ENCODE data around the gene ASIC3. TPM values are rescaled to one million over a fixed set of nuclear protein-coding genes. Genes with fewer than 3 reads are reported as not detected.

Gene ASIC3
- total and polyA plus RNA-seq, 7 experiments from 2014 or later, result 6.7 to 17.7 (median 13.7) TPM; not detected in 2

DNA sequence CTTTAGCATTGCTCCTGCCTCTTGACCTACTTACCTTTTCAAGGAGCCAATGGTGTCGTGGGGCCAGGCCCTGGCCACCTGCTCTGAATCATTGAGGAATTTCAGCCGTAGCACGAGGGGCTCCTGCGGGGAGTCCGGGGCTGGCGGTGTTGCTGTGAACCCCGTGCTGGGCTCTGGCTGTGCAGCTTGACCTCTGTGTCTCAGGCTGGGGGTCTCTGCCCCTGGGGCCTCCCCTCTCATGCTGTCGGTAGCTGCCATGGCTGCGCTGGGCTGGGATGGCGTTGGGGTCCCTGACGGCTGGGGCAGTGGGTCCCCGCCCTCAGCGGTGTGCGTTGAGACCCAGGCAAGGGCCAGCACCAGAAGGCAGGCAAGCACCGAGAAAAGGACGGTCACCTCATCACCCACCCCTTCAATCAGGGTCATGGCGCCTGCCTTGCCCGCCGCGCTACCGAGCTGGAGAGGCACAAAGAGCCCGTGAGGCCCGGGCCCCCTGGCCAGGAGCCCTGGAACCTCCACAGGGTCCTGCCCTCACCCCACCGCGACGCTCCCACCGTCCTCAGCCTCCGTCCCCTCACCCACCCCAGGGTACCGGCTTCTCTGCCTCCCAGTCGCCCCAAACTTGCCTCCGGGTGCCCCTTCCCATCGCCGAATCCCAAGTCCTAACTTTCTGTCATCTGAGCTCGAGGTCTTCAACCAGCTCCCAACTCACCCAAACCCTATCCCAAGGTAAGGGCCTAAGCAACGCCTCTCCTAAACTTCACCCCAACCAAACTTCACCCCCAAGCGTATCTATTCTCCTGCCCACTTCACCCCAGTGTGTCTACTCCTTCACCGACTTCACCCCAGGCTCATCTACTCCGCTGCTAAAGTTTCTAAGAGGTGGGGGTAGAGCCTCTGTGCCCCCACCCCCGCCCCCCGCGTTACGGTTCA lies 34.1 kb downstream of the ASIC3 start:
- Mint-ChIP-seq H3K27me3 (peaks cover 0 to 14% (median 0%) of the 10 kb centered on the region in 5 donors), H3K9me3 (peaks cover 0 to 3% (median 0%) of the 10 kb centered on the region in 11 donors), H3K27ac (peak overlapping the region; percentile 66 to 98 (median 90)), H3K4me3 (peak overlapping the region; percentile 81 to 97 (median 90)), H3K4me1 (peaks cover 21 to 55% (median 43%) of the 10 kb centered on the region in 7 donors), H3K36me3 (peaks cover 0 to 10% (median 0%) of the 10 kb centered on the region in 5 donors)
- no peak for ATAC-seq
- CTCF ChIA-PET, result interaction anchor here (0.7 to 3.4 kb wide), 2 partner anchors 24 to 60 kb away, joined by 4 to 15 read pairs; partner anchors contain the start of genes CDK5 and SLC4A2
- H3K4me1 ChIP-seq (ENCODE audit: control insufficient read depth in 2 of 2, insufficient read depth in 2 of 2, low read length in 2 of 2), result peaks cover 44 to 47% of the 10 kb centered on the region in 2 donors
- intact Hi-C loops (cut with micrococcal nuclease), result loop anchor here (1.0 to 10.0 kb wide), 13 partner anchors 69 to 1938 kb away; partner anchors contain the start of genes RHEB (in 2 of the 2), ABCF2 (in 1 of the 2), KMT2C (in 1 of the 2) and ZNF398 (in 1 of the 2)
- peak overlapping the region; percentile 93 for H3K27ac ChIP-seq (ENCODE audit: low read depth, low read length)
- DNase-seq, result no peak
- H3K9me3 ChIP-seq (ENCODE audit: control insufficient read depth in 2 of 3, low read length in 3 of 3), result no peaks in the 10 kb centered on the region
- peak overlapping the region; percentile 73 for H3K4me3 ChIP-seq (ENCODE audit: low read length)
- H3K36me3 ChIP-seq (ENCODE audit: control insufficient read depth in 2 of 3, insufficient read depth in 3 of 3, low read length in 3 of 3), result peaks cover 0 to 10% (median 0%) of the 10 kb centered on the region in 3 experiments
- POLR2A ChIA-PET, result interaction anchor here (0.8 to 3.0 kb wide), 6 partner anchors 13 to 108 kb away, joined by 3 to 14 read pairs (median 4); partner anchors contain the start of genes ABCB8, CDK5 and SLC4A2
- H3K27me3 ChIP-seq (ENCODE audit: control insufficient read depth in 2 of 2, insufficient read depth in 2 of 2, low read length in 2 of 2), result no peaks in the 10 kb centered on the region

DNA sequence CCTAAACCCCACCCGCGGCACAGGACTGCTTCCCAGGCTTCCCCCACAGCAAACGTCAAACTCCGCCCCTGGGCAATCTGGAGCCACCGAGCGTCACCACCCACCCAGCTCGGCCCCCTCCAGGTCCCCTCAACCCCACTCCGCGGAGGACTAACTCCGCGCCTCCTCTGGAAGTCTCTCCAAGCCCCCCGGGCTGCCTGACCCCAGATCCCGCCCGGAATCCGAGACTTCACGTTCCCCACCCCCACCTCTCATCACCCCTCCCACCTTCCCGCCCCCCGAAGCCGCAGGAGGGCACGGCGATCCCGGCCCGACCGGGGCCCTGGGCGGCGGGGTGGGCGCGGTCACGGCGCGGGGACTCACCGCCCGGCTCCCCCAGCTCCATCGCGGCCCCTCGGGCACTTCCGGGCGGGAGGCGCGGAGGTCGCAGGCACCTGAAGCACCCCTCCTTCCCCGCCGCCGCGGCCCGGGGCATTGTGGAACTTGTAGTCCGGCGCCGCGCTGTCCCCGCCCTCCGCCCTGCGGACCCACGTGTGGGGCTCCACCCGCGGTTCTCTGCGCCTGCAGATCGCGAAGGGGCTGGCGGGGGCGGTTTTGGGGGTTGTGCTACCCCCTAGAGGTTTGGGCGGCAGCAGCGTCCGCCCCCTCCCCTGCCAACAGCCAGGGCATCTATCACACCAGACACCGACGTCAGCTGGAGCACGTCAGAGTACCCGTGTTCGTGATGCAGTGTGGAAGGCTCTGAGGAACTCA lies 34.9 kb downstream of the ASIC3 start, which contains the start of gene TMUB1:
Gene TMUB1 (minus strand): TSS at position 423 of the 753 bp plus-strand sequence. CDS start 930 bp downstream, outside the sequence.
- no peaks in the 10 kb centered on the region for H3K27me3 ChIP-seq (ENCODE audit: control insufficient read depth in 2 of 2, insufficient read depth in 2 of 2, low read length in 2 of 2)
- peak within 1 kb of the TSS; percentile 81 to 97 (median 90) for H3K4me3 Mint-ChIP-seq
- peak within 1 kb of the TSS; percentile 66 to 98 (median 92) for H3K27ac Mint-ChIP-seq
- CTCF ChIA-PET, result interaction anchor here (0.7 to 3.4 kb wide), 2 partner anchors 24 to 61 kb away, joined by 4 to 15 read pairs; partner anchors contain the start of genes CDK5 and SLC4A2
- intact Hi-C loops (cut with micrococcal nuclease), result loop anchor here (1.0 to 10.0 kb wide), 13 partner anchors 70 to 1938 kb away; partner anchors contain the start of genes RHEB (in 2 of the 2), ABCF2 (in 1 of the 2), KMT2C (in 1 of the 2) and ZNF398 (in 1 of the 2)
- H3K9me3 ChIP-seq (ENCODE audit: control insufficient read depth in 2 of 3, low read length in 3 of 3), result no peaks in the 10 kb centered on the region
- peak within 1 kb of the TSS; percentile 73 for H3K4me3 ChIP-seq (ENCODE audit: low read length)
- peaks cover 21 to 55% (median 42%) of the 10 kb centered on the region in 7 donors for H3K4me1 Mint-ChIP-seq
- H3K27me3 Mint-ChIP-seq, result peaks cover 0 to 14% (median 0%) of the 10 kb centered on the region in 5 donors
- H3K36me3 ChIP-seq (ENCODE audit: control insufficient read depth in 2 of 3, insufficient read depth in 3 of 3, low read length in 3 of 3), result peaks cover 0 to 6% (median 0%) of the 10 kb centered on the region in 3 experiments
- H3K27ac ChIP-seq (ENCODE audit: low read depth, low read length), result peak within 1 kb of the TSS; percentile 93
- H3K9me3 Mint-ChIP-seq, result peaks cover 0 to 3% (median 0%) of the 10 kb centered on the region in 11 donors
- H3K4me1 ChIP-seq (ENCODE audit: control insufficient read depth in 2 of 2, insufficient read depth in 2 of 2, low read length in 2 of 2), result peaks cover 48 to 55% of the 10 kb centered on the region in 2 donors
- peaks cover 0 to 8% (median 0%) of the 10 kb centered on the region in 5 donors for H3K36me3 Mint-ChIP-seq
- peak; percentile 76 for ATAC-seq
- DNase-seq, result peak; percentile 73 to 96 (median 83)
- POLR2A ChIA-PET, result interaction anchor here (0.8 to 3.0 kb wide), 7 partner anchors 12 to 109 kb away, joined by 3 to 14 read pairs (median 4); partner anchors contain the start of genes ABCB8, CDK5 and SLC4A2

DNA sequence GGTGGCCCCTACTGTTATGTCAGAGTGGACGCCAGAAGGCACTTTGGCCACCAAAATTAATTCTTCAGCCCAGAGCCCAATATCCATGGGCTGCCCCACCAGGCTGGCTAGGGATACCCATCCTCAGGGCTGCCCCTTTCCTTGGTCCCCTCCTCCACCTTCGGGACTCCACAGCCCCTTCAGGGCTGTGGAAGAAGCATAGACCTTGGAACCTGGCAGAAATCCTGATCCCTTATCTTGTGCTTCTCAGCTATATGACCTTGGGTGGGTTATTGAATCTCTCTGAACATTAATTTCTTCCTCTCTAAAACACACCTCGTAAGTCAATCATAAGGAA lies 35.5 kb downstream of the ASIC3 start:
- Mint-ChIP-seq H3K9me3 (peaks cover 0 to 3% (median 0%) of the 10 kb centered on the region in 11 donors), H3K4me1 (peaks cover 22 to 56% (median 42%) of the 10 kb centered on the region in 7 donors)

DNA sequence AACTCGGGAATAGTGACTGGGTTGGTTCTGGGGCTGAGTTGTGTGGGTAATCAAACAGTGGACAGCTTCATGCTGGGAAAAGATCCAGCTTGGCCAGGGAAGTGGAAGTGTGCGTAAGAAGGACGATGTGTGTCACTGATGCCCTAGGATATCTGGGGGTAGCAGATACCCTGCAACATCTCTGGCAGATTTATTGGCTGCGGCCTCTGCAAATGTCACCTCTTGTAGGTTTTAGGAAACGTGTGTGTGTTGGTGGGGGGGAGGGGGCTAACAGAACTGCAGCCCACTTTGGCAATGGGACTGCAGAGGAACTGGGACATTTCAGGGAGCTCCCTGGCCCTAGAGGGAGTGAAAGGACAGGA lies 37.0 kb downstream of the ASIC3 start:
- Mint-ChIP-seq H3K4me1 (peaks cover 31 to 55% (median 41%) of the 10 kb centered on the region in 7 donors), H3K27ac (peak overlapping the region; percentile 56 to 96 (median 86)), H3K36me3 (peaks cover 0 to 1% (median 0%) of the 10 kb centered on the region in 5 donors), H3K9me3 (peaks cover 0 to 3% (median 0%) of the 10 kb centered on the region in 11 donors), H3K27me3 (peaks cover 0 to 14% (median 0%) of the 10 kb centered on the region in 5 donors), H3K4me3 (peak overlapping the region; percentile 72 to 97 (median 86))
- intact Hi-C loops (cut with micrococcal nuclease), result loop anchor here (10.0 kb wide), 6 partner anchors 429 to 1941 kb away; partner anchors contain the start of genes KMT2C (in 1 of the 2), RHEB (in 1 of the 2), ZNF398 (in 1 of the 2) and ZNF862 (in 1 of the 2)
- no peaks in the 10 kb centered on the region for H3K9me3 ChIP-seq (ENCODE audit: control insufficient read depth in 2 of 3, low read length in 3 of 3)
- POLR2A ChIA-PET, result interaction anchor here (0.7 to 3.0 kb wide), 9 partner anchors 26 to 110 kb away, joined by 3 to 14 read pairs (median 3); partner anchors contain the start of genes ABCB8 and SLC4A2
- H3K36me3 ChIP-seq (ENCODE audit: control insufficient read depth in 2 of 3, insufficient read depth in 3 of 3, low read length in 3 of 3), result peaks cover 0 to 3% (median 0%) of the 10 kb centered on the region in 3 experiments
- peak overlapping the region; percentile 58 for H3K4me3 ChIP-seq (ENCODE audit: low read length)
- no peak for ATAC-seq
- CTCF ChIA-PET, result interaction anchor here (0.9 to 3.4 kb wide), 5 partner anchors 24 to 187 kb away, joined by 3 to 15 read pairs (median 4); partner anchors contain the start of genes CDK5 and SLC4A2
- DNase-seq, result no peak
- H3K27ac ChIP-seq (ENCODE audit: low read depth, low read length), result peak overlapping the region; percentile 62
- peaks cover 37 to 44% of the 10 kb centered on the region in 2 donors for H3K4me1 ChIP-seq (ENCODE audit: control insufficient read depth in 2 of 2, insufficient read depth in 2 of 2, low read length in 2 of 2)
- H3K27me3 ChIP-seq (ENCODE audit: control insufficient read depth in 2 of 2, insufficient read depth in 2 of 2, low read length in 2 of 2), result no peaks in the 10 kb centered on the region

More for the DNA sequence above, 35.5 kb downstream of the ASIC3 start:
- Mint-ChIP-seq H3K36me3 (peaks cover 0 to 7% (median 0%) of the 10 kb centered on the region in 5 donors), H3K27ac (peak overlapping the region; percentile 66 to 96 (median 87)), H3K27me3 (peaks cover 0 to 14% (median 0%) of the 10 kb centered on the region in 5 donors), H3K4me3 (peak overlapping the region; percentile 77 to 97 (median 84))
- Histone ChIP-seq H3K4me3 (ENCODE audit: low read length) (peak overlapping the region; percentile 73), H3K36me3 (ENCODE audit: control insufficient read depth in 2 of 3, insufficient read depth in 3 of 3, low read length in 3 of 3) (peaks cover 0 to 6% (median 0%) of the 10 kb centered on the region in 3 experiments), H3K9me3 (ENCODE audit: control insufficient read depth in 2 of 3, low read length in 3 of 3) (no peaks in the 10 kb centered on the region), H3K27ac (ENCODE audit: low read depth, low read length) (peak overlapping the region; percentile 93), H3K27me3 (ENCODE audit: control insufficient read depth in 2 of 2, insufficient read depth in 2 of 2, low read length in 2 of 2) (no peaks in the 10 kb centered on the region), H3K4me1 (ENCODE audit: control insufficient read depth in 2 of 2, insufficient read depth in 2 of 2, low read length in 2 of 2) (peaks cover 49 to 56% of the 10 kb centered on the region in 2 donors)
- DNase-seq (no peak), ATAC-seq (no peak)
- ChIA-PET POLR2A (interaction anchor here (0.9 to 3.0 kb wide), 6 partner anchors 11 to 109 kb away, joined by 3 to 14 read pairs (median 6); partner anchors contain the start of genes ABCB8 and SLC4A2), CTCF (interaction anchor here (1.5 to 3.4 kb wide), 2 partner anchors 25 to 185 kb away, joined by 4 to 15 read pairs; partner anchors contain the start of genes CDK5 and SLC4A2)
- intact Hi-C loops (cut with micrococcal nuclease), result loop anchor here (1.0 to 10.0 kb wide), 13 partner anchors 70 to 1939 kb away; partner anchors contain the start of genes RHEB (in 2 of the 2), ABCF2 (in 1 of the 2), KMT2C (in 1 of the 2) and ZNF398 (in 1 of the 2)
